Right lobe of liver (tissue), 4 donors: Measurements from ENCODE around the gene RUNX2.

Source experiments
- CTCF ChIP-seq, 4 donors: fragments of 200-600 bp in 3 of 4; fragments of 450-650 bp in 1 of 4; IDR thresholded peaks; one replicate each; pipeline versions ENCODE4 v1.5.1 to v1.8.0; 2016 to 2022; ENCODE audit warnings: antibody characterized with exemption in 4 of 4, mild to moderate bottlenecking in 2 of 4
- POLR2A ChIP-seq: fragments of 450-650 bp; IDR thresholded peaks from one replicate; pipeline ENCODE4 v1.6.1; 2017; ENCODE audit warnings: antibody characterized with exemption, mild to moderate bottlenecking
- donor health status: DM: no; HTN: no; CAD: no.
- donor health status: DM: no; HTN: no; CAD: no.
- donor health status: DM: no; HTN: yes; CAD: no.

- TF ChIP-seq CTCF (IDR thresholded peaks at IDR 0.05) (no peak), POLR2A (no peak)
These were observed 290.1 kb downstream of the RUNX2 start for GRCh38 chr6:45618259-45618658.
